LNCaP clone FGC (cell line): ENCODE results near the gene IQSEC1.

ENCODE experiments used
- DNase-seq: peaks from one replicate; pipeline ENCODE4 v3.0.0-alpha.2; 2011; ENCODE audit warnings: low read depth
- H3K4me3 ChIP-seq: 2 replicates; pipeline ENCODE4 v1.5.1; 2011; ENCODE audit warnings: mild to moderate bottlenecking, low read depth, low read length, control low read depth
- CTCF ChIP-seq: IDR thresholded peaks from 2 replicates; pipeline ENCODE4 v1.5.1; 2012; ENCODE audit warnings: mild to moderate bottlenecking; ENCODE audit not compliant: control insufficient read depth, insufficient read depth; ENCODE audit errors: extremely low read depth

Gene IQSEC1

DNA sequence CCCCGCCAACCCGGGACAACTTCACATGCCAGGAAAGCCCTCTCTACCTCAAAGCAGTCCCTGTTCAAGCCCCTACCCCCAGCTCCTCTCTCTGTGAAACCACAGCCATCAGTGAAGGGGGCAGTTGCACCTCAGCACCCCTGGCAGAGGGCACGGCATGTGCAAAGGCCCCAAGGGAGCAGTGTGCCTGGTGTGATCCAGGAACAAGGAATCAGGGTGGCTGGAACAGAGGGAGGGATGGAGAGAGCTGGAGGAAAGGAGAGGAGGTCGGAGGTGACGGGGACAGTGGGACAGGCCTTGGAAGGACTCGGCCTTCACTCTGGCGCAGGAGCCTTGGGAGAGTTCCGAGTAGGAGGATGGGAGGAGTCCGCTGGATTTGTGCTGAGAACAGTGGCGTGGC, 26.5 kb upstream of the IQSEC1 start:
- H3K4me3 ChIP-seq = no peak overlapping the region
- no peak for DNase-seq
- TF ChIP-seq CTCF = no peak

- DNase-seq = no peak
- no peak for TF ChIP-seq CTCF
- H3K4me3 ChIP-seq = no peak overlapping the region
Measured at GRCh38 chr3:13098192-13098988, 25.2 kb upstream of the IQSEC1 start.

DNA sequence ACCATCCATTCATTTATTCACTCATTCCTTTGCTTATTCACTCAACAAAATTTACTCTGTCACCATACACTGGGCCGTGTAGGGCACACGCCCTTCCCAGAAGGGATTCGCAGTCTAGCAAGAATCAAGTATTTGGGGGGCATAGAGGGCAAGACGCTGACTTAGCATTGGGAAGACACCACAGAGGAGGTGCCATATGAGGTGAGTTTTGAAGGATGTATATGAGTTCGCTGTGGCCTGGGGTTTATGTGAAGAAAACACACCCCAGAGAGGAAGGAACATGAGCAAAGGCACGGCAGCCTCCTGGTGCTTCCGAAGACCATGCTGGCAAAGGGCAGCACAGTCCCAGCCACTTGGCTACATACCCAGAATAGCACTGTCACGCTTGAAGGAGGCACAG, 23.1 kb upstream of the IQSEC1 start:
- no peak for TF ChIP-seq CTCF
- no peak for DNase-seq
- no peak overlapping the region for H3K4me3 ChIP-seq

- no peak for TF ChIP-seq CTCF
- DNase-seq = no peak
- H3K4me3 ChIP-seq = no peak overlapping the region
Measured at GRCh38 chr3:13095408-13095937, 22.2 kb upstream of the IQSEC1 start.

DNA sequence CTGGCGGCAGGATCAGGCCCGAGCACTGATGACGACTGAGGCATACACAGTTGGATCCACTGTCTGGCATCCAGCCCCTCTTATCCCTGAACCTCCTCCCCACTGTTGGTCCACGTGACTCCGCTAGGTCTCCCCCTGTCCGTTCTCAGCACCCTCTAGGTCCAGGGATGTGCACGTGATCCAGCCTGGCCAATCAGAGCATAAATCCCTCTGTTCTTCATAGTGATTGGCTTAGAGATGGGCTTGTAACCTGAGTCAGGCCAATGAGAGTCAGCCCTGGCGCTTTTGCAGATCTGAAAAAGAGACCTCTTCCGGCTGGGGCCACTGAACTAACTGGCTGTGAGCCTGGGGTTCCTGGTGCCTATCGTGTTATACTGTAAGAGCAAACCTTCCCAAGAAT, 20.5 kb upstream of the IQSEC1 start:
- no peak for DNase-seq
- TF ChIP-seq CTCF = no peak

DNA sequence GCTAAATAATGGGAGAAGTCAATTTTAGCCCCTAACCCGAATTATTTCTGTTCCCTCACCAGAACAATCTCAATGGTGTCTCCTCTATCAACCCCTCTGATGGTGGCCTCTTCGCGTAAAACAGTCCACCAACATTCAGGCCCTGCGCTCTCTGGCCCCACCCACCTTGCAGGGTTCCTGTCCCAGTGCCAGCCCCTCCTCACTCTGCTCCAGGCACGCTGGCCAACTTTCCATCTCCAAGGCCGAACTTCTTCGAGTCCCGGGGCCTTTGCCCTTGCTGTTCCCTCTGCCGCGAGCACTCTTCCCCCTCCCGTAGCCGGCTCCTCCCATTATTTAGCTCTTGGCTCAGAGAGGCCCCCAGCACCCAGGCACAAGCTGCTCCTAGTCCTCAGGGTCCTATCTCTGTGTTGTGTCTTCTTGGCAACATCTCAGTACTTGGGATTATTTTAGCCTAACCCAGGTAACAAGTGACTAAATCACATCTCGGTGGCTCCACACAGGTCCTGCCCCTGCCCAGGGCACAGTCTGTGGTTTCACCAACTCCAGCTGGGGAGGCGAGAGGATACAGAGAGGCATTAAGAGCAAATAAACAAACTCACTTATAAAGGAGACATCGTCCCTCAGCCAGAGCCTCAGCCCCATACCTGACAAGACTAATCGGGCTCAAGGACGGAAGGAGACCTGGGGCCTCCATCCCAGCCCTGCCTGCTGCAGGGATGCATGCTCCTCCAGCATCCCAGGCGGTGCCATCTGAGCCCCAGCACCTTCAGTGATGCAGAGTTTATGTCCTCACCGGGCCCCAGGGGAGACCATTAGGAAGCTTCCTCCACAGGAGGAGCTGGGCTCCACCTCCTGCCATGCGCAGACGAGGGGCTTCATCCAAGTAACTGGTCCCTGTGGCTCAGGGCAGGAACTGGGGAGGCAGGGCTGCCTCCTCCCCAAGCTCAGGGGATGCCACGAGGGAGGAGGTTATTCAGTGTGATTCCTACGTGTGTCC, 19.7 kb upstream of the IQSEC1 start:
- DNase-seq = no peak
- TF ChIP-seq CTCF = no peak
- H3K4me3 ChIP-seq = no peak overlapping the region

More for the DNA sequence above, 20.5 kb upstream of the IQSEC1 start:
- no peak overlapping the region for H3K4me3 ChIP-seq
